ENCODE data around the gene MAGI2.

GRCh38 chr7:79398138-79398749 is 55.2 kb downstream of the MAGI2 start:
- TF ChIP-seq CTCF (IDR thresholded peaks at IDR 0.05) (no peak), POLR2AphosphoS5 (IDR thresholded peaks at IDR 0.05; ENCODE audit: insufficient read depth in 1 of 2, low read depth in 1 of 2) (no peak)
